Suppressor macrophage (primary cell): ENCODE results near the gene RDH11.
"Not testable (repeated sequence)": the region's sequence is repeated elsewhere in the genome, so short reads cannot be mapped to it uniquely, and the experiment has no call there.

Experiments
- DNase-seq, 4 experiments: peaks; one replicate each; pipeline ENCODE4 v3.0.0-alpha.2; 2020 to 2022
- total RNA-seq, 17 experiments: gene quantifications; one replicate each; lab custom pipeline; 2026; ENCODE audit warnings: mixed read lengths in 6 of 17, inconsistent platforms in 3 of 17; lab: John Stamatoyannopoulos, UW

Gene RDH11, protein sequence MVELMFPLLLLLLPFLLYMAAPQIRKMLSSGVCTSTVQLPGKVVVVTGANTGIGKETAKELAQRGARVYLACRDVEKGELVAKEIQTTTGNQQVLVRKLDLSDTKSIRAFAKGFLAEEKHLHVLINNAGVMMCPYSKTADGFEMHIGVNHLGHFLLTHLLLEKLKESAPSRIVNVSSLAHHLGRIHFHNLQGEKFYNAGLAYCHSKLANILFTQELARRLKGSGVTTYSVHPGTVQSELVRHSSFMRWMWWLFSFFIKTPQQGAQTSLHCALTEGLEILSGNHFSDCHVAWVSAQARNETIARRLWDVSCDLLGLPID
- total RNA-seq: 51.1 to 157 (median 100) reads per million in 17 experiments

DNA sequence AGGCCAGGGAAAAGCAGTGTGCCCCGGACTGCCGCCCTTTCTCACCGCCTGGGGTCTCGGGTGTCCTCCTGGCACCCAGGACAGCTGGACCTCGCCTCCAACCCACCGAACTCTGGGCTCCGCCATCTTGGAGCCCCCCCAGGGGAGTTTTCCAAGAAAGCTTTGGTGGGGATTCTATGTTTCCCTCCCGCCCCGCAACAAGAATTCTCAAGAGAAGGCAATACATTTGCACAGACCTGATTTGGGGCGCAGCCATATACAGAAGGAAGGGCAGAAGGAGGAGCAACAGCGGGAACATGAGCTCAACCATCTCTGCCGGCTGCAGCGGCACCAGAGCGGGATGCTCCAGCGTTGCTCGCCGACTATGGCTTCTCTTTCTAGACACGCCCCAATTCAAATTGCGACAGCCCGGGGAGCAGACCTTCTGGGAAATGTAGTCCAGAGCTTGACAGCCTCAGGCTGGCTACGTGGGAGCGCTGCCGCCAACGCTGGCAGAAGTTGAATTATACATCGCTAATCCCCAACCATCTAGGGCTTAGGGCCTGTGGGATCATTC lies at the start of gene RDH11:
TSS of gene RDH11 (minus strand) at position 371 of the 556 bp plus-strand sequence. CDS start at position 310, 61 bp downstream.
- DNase-seq: peak; percentile 89 to 96 (median 93)

DNA sequence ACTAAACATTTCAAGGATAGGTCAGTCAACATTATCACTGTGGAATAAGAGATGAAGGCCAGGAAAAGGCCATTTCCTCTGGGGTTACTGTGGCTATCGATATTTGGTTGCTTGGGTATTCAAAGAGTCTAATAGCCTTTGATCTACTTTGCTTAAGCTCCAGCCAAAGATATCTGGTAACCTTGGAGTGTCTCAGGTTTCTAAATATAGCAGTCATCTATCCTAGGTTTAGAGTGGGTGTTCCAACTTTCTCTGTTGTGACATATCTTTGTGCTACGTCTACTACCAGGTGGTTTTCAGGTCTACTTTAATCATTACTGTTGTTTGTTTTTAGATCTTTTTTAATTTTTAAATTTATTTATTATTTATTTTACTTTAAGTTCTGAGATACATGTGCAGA lies 48.5 kb upstream of the RDH11 start:
- no peak for DNase-seq

DNA sequence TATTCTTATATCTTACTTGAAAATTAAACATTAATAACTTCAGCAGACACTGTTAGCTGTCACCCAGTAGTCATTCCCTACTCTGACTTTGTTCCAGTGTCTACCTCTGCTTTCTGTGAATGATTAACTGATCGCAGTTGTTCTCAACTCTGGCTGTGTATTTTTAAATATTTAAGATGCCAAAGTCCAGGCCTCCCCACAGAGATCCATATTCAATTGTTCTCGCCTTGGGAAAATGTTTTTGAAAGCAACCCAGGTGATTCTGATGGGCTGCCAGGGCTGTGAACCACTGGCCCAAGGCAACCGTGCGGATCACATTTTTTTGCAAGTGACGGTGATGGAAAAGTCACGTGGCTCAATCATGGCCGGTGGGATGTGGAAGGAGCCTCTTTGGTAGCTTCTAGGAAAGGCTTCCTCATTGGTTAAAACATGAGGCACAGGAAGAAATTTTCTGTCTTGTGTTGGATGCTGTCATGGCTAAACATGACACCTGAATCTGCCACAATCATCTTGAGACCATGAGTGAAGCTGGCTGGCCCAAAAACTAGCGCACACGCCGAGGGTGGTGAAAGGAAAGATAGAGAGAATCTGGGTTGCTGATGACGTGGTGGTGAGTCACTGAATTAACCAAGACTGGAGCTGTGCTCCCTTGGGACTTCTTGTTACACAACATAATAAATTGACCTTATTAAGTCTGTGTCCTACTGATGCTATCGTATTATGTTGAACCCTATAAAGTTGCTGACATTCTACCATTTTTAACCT lies 43.4 kb upstream of the RDH11 start:
- peak; percentile 27 to 52 (median 30) for DNase-seq

DNA sequence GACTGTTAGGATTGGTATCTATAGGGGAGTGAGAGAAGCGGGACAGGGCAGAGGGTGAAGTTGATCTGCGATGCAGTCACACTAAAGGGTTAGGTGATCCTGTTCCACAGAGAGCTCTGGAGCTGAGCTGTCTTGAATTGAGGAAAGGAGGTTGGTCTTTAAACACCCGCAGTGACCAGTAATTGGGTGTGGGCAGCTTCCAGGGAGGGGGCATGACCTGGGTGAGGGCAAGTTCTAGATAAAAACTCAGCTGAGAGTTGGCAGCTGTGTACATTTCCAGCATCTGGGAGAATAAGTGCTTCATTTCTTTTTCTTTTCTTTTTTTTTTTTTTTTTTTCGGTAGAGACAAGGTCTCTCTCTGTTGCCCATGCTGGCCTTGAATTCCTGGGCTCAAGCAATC lies 41.2 kb upstream of the RDH11 start:
- DNase-seq: no peak

DNA sequence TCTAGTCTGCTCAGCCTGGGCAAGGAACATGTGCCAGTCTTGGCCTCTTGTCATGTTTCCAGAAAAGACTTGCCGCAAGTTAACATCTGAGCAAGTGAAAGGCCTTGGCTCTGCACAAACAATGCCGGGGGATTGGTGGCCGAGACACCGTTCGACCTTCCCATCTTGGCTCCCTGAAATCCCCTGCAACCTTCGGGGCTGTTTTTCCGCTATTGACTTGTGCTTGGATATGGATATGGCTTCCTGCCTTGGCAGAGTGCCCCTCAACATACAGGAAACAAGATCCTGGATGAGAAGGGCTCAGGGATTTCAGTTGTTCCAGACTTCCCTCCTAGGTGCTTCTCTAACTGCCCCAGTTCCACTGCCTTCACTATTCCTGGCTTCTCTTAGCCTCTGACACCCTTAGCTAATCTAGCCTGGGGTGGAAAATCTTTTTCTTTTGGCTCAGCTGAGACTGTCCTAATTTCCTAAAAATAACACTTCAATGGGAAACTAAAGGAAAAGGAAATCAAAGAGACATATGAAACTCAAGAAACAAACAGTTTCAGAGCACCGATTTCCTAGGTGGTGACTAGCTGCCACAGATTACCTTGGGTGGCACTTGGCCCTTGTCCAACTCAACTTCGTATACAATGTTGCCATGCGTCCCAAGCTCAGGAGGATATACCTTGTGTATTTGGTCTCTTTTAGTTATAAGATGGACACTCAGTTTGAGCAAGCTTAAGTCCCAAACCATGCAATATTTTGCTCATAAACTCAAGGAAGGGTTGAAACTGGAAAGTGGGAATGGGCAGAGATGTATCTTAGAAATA lies 40.0 kb upstream of the RDH11 start:
- DNase-seq: no peak

DNA sequence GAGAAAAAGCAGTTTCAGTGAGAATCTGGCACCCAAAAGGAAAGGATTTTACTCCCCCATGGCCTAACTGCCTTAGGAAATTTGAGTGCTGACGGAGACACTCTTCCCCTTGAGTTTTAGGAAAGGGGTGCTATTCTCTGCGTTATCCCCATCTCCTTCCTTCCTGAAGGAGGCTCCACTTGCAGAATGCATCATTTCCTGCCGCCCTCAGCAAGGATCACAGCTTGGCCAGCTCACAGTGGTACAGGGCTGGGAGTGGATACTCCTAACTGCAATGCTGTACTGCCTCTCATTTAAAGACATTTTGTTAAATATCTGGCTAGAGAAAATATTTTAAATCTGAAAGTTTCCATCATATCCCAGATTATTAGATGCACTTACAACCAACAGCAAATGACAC lies 39.1 kb upstream of the RDH11 start:
- no peak for DNase-seq

DNA sequence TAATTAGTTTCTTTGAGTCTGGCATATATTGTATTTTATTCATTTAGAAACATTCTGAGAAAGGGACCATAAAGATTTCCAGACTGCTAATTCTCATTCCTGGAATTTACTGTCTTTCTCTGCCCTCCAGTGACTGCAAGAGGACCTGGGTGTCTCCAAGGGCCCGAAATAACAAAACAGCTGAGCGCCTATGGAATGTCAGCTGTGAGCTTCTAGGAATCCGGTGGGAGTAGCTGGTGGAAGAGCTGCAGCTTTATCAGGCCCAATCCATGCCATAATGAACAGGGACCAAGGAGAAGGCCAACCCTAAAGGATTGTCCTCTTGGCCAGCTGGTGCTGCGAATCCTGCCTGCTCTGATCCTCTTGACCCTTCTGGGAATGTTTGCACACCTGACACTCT lies 38.1 kb upstream of the RDH11 start:
- DNase-seq: no peak

DNA sequence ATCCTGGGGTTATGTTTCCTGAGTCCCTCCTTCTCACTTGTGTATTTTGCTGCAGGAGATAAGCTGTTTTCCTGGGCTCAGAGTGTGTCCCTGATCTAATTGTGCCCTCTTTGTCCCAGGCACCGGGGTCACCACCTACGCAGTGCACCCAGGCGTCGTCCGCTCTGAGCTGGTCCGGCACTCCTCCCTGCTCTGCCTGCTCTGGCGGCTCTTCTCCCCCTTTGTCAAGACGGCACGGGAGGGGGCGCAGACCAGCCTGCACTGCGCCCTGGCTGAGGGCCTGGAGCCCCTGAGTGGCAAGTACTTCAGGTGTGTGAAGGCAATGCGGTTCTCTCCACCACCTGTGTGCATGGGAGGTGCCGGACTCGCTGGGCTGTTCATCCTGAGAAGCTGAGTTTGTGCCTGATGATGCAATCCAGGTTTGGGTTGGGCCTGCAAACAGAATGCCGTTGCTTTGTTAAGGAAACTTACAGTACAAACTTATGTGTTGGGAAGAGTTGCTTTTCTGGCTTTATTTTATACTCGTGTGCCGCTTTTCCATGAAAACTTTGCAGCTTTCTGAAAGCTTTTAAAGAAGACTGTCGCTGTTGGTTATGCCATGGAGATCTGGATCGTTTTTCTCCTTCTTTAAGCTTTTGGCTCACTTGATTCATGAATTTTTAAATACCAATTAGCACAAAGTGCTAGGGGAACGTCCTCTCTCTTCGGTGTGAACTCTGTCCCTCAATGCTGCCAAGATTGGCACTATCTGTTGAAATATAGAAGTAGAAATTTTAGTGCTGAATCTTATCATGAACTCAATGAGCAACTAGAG lies 33.7 kb upstream of the RDH11 start:
- DNase-seq: no peak

DNA sequence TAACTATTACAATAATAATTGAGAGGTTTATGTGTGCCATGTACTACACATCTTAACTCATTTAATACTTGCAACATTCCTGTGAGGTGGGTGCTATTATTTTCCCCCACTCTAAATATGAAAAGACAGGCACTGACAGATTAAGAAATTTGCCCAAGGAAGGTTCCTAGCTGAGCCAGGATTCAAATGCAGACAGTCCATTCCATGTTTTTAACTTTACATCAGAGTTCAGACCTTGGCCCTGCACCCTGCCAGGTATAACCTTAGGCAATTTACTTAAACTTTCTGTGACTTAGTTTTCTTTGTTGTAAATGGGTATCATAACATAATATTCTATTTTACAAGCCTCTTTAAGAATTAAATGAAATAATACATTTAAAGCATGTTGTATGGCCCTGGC lies 32.7 kb upstream of the RDH11 start:
- DNase-seq: no peak

DNA sequence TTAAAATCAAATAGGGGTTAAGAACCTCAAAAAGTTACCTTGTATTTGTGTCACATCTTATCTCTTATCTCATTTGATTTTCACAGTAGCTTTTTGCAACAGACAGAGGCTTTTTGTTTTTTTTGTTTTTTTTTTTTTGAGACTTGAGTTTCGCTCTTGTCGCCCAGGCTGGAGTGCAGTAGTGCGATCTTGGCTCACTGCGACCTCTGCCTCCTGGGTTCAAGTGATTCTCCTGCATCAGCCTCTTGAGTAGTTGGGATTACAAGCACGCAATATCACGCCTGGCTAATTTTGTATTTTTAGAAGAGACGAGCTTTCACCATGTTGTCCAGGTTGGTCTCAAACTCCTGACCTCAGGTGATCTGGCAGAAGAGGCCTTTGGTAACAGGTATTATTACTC lies 31.8 kb upstream of the RDH11 start:
- DNase-seq: no peak

DNA sequence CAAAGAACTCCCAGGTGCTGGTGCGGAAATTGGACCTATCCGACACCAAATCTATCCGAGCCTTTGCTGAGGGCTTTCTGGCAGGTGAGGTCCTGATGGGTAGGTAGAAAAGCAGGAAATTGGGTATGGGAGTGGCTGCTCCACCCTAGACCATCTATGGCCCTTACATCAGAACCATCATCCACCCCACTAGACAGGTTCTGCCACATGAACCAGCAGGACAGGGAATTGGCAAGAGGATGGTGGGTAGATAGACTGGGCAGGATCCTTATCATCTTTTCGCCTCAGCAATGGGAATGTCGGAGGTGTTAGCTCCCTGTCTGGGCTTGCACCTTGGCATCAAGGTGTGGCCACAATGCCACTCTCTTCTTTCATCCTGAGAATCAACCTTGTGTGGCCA lies 29.6 kb upstream of the RDH11 start:
- no peak for DNase-seq

DNA sequence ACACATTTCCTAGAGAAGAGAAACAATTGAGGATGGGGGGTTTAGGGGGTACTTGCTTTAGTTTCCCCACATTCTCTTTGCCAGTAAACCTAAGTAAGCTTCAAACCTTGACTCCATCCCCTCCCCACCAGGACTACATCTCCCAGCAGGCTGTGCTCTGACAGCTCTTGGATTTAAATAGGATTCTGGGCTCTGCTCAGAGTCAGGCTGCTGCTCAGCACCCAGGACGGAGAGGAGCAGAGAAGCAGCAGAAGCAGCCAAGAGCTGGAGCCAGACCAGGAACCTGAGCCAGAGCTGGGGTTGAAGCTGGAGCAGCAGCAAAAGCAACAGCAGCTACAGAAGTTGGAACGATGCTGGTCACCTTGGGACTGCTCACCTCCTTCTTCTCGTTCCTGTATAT lies 26.7 kb upstream of the RDH11 start:
- DNase-seq: no peak

DNA sequence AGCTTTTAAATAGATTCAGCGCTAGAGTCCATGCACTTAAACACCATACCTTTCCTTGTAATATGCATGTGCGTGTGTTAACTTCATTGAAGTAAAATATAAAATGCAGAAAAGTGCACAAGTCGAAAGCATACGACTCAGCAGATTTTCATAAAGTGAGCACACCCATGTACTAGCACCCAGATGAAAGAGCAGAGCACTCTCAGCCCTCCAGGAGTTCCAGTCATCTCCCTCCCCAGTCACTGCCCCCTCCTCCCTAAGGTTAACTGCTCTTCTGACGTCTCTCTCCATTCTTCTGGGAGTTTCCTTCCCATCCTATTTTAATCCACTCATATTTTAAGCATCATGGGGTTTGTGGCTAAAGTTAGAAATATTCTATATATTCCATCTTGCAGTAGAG lies 26.3 kb upstream of the RDH11 start:
- DNase-seq: no peak

DNA sequence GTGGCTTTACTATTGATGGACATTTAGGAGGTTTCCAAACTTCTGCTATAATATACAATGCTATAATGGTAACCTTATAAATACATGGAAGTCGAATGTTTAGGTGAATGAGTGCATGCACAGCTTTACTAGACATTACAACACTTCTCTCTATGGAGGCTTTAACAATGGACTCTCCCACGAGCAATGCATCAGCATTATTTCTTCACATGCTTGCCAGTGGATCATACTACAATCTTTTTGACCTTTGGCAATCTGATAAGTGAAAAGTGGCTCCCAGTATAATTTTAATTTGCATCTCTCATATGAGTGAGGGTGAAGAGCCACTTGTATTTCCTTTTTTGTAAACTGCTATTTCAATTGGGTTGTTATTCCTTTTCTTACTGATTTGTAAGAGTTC lies 24.3 kb upstream of the RDH11 start:
- no peak for DNase-seq

DNA sequence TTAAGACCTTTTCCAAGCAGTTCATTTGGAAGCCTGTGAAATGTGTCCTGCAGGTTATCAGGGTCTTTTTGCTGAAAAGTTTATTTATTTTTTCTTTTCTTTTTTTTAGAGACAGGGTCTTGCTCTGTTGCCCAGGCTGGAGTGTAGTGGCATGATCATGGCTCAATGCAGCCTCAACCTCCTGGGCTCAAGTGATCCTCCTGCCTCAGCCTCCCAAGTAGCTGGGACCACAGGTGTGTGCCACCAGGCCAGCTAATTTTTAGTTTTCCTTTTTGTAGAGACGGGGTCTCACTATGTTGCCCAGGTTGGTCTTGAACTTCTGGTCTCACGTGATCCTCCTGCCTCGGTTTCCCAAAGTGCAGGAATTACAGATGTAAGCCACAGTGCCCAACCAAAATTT lies 23.8 kb upstream of the RDH11 start:
- DNase-seq: not testable (repeated sequence)

DNA sequence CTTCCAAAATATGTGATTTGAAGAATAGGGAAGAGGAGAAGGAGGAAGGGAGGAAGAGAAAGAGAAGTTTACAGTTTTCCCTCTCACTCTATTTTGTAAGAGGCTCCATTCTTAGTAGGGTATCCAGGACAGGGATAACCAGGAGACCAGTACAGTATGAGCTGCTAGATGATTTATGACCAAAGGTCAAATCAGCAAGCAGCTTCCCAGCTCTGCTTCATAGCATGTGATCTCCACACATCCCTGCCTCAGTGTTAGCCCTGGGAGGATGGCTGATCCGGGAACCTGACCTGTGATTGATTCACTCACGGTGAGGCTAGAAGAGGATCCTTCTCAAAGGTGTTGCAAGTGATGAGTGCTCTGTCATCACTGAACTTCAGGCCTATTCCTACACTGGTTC lies 22.7 kb upstream of the RDH11 start:
- no peak for DNase-seq

DNA sequence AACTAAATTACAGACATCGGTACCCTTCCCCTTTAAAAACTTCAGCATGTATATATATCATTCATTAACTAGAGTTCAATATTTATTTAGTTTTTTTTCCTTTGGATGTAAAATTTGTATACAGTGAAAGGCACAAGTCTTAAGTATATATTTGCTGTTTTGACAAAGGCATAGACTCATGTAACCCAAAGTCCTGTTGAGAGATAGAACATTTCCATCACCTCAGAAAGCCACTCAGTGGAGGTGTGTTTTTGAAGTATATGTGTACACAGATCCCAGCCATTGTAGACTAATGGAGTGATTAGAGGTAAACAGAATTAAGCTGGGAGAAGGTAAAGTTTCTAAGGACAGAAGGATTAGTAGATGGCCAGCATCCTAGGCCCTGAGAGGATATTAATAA lies 21.5 kb upstream of the RDH11 start:
- DNase-seq: no peak

DNA sequence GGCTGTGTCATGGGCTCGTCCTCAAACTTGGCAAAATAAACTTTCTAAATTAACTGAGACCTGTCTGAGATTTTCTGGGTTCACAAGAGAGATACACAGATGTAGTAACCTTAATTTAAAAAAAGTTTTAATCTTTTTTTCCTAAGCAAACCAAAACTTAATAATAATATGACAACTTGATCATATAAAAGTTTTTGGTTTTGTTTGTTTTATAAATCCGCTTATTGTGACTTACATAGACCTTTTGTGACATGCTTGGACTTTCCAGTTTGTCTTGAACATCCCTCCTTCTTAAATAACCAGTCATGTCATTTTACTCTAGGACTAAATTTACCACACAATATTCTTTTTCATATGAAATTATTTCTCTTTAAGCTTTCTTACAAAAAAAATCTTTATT lies 14.6 kb upstream of the RDH11 start:
- no peak for DNase-seq

DNA sequence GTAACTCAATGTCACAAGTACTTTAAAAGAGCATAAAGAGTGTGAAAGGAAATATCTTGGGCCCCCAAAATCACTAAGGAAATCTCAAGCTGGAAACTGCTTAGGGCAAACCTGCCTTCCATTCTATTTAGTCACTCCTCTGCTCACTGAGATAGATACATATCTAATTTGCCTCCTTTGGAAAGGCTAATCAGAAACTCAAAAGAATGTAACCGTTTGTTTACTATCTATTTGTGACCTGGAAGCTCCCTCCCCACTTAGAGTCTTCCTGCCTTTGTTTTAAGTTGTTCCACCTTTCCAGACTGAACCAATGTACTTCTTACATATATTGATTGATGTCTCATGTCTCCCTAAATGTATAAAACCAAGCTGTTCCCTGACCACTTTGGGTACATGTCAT lies 14.2 kb upstream of the RDH11 start:
- not testable (repeated sequence) for DNase-seq

DNA sequence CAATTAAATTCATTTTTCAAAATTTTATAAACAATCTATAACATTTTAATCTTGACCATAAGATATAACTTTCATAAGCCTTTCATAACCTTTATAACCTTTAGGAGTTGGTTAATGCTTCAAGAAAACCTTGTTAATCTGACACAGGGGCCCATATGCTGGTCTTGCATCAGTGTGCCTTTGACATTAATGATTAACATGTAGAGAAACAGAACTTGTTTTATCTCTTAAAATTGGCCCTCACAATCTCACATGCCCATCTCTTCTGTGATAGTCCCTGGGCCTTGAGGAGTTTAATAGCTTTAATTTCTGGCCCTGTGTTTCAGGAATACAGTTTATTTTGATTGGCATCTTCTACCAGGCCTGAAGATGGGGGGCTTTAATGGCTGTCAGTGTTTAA lies 13.8 kb upstream of the RDH11 start:
- DNase-seq: not testable (repeated sequence)

DNA sequence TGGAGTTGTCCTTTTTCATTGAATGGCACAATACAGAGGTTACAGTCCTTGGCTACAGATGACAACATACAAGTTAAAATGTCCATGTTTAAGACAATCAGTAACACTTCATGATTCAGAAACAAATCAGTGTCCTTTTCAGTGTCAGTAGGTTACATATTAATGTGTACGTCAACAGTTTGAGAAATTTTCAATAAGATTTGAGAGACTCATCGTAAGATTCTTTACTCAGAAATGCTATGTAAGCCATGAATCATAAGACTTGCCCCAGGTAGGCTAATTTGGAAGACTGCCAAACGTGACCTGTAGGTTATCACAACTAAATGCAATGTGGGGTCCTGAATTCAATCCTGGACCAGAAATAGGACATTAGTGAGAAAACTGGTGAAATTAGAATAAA lies 9.6 kb upstream of the RDH11 start:
- DNase-seq: no peak

DNA sequence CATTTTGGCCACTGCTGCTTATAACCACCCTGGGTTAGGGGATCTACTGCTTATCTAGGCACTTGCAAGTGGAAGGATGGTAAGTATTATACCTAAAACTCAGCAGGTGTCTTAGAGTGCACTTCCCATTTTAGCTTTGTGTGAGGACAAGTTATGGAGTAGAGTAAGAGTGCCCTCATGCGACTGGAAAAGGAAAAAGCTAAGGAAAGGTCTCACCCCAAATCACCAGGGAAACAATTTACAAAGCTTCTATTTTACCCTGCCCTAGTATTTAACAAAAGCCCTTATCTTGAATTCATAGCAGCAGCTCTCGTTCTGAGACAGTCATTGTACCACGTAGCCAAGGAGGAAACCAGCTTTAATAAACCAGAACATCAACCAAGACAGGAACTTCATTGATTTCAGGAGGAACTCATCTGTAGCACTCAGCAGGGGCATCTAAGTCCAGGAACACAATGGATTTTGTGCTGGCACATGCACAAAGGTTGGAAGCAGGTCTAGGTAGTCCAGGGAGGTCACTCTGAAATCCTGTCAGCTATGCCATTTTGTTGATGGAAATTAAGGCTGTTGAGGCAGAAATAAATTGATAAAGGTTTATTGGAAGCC lies 9.0 kb upstream of the RDH11 start:
- DNase-seq: peak; percentile 60 to 77 (median 68)
